Measurements from ENCODE around the gene F7. TPM values are rescaled to one million over a fixed set of nuclear protein-coding genes. Genes with fewer than 3 reads are reported as not detected.

The F7 gene
- total RNA-seq, 1 donor from 2014 or later, result 7.3 TPM

DNA sequence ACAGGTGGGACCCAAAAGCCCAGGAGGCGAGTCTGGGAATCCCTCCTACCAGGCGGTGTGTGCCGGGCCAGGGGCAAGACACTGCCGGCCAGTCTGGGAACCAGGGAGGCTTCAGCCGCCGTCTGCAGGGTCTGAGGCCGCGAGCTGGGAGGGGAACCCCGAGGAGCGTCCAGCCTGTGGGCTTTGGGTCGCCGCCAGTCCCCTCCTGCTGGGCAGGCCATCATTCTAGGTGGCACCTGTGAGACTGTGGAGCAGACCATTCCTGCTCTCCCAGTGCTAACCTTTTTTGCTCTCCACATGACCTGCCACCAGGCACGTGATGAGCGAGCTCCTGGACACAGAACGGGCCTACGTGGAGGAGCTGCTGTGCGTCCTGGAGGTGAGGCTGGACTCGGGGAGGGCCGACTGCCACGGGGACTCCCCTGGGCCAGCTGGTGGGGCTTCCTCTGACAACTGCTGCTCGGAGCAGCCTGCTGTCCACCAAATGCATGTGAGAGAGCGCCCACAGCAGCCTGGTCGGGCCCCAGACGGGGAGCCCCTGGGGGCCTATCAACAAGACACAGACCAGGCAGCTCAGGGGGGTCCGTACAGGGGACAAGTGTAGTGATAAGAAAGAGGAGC lies 24.6 kb upstream of the F7 start:
- H3K27ac Mint-ChIP-seq, result no peak overlapping the region
- no peaks in the 10 kb centered on the region for H3K9me3 Mint-ChIP-seq (ENCODE audit: low read depth)
- H3K4me3 Mint-ChIP-seq (ENCODE audit: low read depth), result no peak overlapping the region
- TF ChIP-seq, protein P1, sequence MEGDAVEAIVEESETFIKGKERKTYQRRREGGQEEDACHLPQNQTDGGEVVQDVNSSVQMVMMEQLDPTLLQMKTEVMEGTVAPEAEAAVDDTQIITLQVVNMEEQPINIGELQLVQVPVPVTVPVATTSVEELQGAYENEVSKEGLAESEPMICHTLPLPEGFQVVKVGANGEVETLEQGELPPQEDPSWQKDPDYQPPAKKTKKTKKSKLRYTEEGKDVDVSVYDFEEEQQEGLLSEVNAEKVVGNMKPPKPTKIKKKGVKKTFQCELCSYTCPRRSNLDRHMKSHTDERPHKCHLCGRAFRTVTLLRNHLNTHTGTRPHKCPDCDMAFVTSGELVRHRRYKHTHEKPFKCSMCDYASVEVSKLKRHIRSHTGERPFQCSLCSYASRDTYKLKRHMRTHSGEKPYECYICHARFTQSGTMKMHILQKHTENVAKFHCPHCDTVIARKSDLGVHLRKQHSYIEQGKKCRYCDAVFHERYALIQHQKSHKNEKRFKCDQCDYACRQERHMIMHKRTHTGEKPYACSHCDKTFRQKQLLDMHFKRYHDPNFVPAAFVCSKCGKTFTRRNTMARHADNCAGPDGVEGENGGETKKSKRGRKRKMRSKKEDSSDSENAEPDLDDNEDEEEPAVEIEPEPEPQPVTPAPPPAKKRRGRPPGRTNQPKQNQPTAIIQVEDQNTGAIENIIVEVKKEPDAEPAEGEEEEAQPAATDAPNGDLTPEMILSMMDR (IDR thresholded peaks at IDR 0.05; ENCODE audit: unreplicated experiment), result no peak
- no peaks in the 10 kb centered on the region for H3K4me1 Mint-ChIP-seq (ENCODE audit: low read depth)
- no peaks in the 10 kb centered on the region for H3K27me3 Mint-ChIP-seq
- DNase-seq (ENCODE audit: low spot score, unreplicated experiment), result no peak
- peaks cover 9% of the 10 kb centered on the region for H3K36me3 Mint-ChIP-seq (ENCODE audit: insufficient read depth)

DNA sequence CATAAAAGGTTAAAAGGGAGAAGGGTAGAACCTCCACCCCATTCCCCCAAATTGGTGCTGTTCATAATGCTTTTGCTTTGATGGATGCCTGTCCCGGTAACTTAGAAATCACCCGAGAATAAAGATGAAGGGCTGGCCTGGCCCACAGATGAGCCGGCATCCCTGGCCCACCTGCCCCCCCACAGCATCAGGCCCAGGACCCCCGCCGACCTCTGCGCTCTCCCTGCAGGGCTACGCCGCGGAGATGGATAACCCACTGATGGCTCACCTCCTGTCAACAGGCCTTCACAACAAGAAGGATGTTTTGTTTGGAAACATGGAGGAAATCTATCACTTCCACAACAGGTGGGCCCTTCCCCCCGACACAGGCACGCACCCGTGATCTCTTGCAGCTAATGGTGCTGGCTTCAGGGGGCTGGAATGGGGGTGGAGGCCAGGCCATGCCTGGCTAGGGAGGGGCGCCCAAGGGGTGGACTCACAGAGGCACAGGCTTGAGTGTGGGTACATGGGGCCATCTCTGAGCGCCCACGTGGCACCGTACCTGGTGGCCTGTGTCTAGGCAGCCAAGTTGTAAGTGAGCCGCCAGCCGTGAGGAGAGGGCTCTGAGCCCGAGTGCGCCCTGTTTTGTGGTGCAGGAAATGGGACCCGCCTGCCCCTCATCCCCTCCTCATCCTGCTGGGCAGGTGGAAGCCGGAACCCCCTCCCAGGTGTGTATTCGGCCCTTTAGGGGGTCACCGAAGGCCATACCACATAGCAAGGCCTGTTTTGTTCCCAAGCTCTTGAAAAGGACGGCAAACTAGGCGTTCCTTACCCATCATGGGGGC lies 23.2 kb upstream of the F7 start:
- H3K9me3 Mint-ChIP-seq (ENCODE audit: low read depth), result no peaks in the 10 kb centered on the region
- H3K27ac Mint-ChIP-seq, result no peak overlapping the region
- peaks cover 8% of the 10 kb centered on the region for H3K36me3 Mint-ChIP-seq (ENCODE audit: insufficient read depth)
- DNase-seq (ENCODE audit: low spot score, unreplicated experiment), result no peak
- no peaks in the 10 kb centered on the region for H3K4me1 Mint-ChIP-seq (ENCODE audit: low read depth)
- H3K27me3 Mint-ChIP-seq, result no peaks in the 10 kb centered on the region
- TF ChIP-seq, protein P1 (IDR thresholded peaks at IDR 0.05; ENCODE audit: unreplicated experiment), result no peak
- H3K4me3 Mint-ChIP-seq (ENCODE audit: low read depth), result no peak overlapping the region

DNA sequence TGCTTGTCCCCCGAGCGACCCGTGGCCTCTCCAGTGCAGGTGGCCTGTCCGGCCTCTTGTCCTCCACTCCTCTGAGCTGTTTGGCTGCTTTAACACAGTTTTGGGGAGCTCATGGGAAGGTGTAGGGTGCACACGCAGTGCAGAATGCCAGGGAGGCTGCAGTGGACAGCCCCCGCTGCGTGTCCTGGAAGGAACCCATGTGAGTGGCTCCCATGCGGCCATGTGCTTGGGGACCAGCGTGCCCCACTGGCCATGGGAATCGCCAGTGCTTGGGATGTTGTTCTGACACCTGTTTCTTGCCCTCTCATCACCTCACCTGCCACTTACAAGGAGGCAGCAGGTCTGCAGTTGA lies 22.6 kb upstream of the F7 start:
- H3K4me3 Mint-ChIP-seq (ENCODE audit: low read depth), result no peak overlapping the region
- H3K27ac Mint-ChIP-seq, result no peak overlapping the region
- TF ChIP-seq, protein P1 (IDR thresholded peaks at IDR 0.05; ENCODE audit: unreplicated experiment), result no peak
- H3K36me3 Mint-ChIP-seq (ENCODE audit: insufficient read depth), result peaks cover 5% of the 10 kb centered on the region
- DNase-seq (ENCODE audit: low spot score, unreplicated experiment), result no peak
- no peaks in the 10 kb centered on the region for H3K27me3 Mint-ChIP-seq
- no peaks in the 10 kb centered on the region for H3K9me3 Mint-ChIP-seq (ENCODE audit: low read depth)
- no peaks in the 10 kb centered on the region for H3K4me1 Mint-ChIP-seq (ENCODE audit: low read depth)

DNA sequence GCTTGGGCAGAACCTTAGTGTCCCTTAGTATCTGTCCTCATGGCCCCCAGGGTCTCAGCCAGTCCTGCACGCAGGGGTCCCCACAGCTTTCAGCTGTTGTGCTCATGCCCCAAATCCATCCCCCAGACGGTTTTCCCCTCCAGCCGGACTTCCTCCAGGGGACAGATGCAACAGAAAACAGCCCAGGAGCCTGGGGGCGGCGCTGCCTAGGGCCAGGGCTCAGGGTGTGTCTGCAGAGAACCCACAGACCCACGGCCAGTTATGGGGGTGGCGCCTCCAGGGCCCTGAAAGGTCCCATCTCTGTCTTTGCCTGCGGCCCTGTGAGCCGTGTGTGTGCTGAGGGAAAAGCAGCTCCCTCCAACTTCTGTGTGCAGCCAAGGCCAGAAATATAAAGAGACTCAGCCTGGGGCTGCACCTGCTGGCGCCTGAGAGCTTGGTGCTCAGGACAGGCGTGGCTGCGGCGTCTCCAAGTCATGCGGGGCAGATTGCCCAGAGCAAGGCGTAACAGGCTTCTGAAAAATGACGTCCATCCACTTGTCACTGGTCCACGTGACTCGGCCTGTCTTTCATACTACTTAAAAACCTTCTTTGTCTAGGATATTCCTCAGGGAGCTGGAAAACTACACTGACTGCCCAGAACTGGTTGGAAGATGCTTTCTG lies 22.1 kb upstream of the F7 start:
- DNase-seq (ENCODE audit: low spot score, unreplicated experiment), result no peak
- H3K4me3 Mint-ChIP-seq (ENCODE audit: low read depth), result no peak overlapping the region
- no peaks in the 10 kb centered on the region for H3K4me1 Mint-ChIP-seq (ENCODE audit: low read depth)
- H3K36me3 Mint-ChIP-seq (ENCODE audit: insufficient read depth), result peaks cover 6% of the 10 kb centered on the region
- peak overlapping the region; percentile 52 for H3K27ac Mint-ChIP-seq
- H3K9me3 Mint-ChIP-seq (ENCODE audit: low read depth), result no peaks in the 10 kb centered on the region
- H3K27me3 Mint-ChIP-seq, result no peaks in the 10 kb centered on the region
- TF ChIP-seq, protein P1 (IDR thresholded peaks at IDR 0.05; ENCODE audit: unreplicated experiment), result no peak

DNA sequence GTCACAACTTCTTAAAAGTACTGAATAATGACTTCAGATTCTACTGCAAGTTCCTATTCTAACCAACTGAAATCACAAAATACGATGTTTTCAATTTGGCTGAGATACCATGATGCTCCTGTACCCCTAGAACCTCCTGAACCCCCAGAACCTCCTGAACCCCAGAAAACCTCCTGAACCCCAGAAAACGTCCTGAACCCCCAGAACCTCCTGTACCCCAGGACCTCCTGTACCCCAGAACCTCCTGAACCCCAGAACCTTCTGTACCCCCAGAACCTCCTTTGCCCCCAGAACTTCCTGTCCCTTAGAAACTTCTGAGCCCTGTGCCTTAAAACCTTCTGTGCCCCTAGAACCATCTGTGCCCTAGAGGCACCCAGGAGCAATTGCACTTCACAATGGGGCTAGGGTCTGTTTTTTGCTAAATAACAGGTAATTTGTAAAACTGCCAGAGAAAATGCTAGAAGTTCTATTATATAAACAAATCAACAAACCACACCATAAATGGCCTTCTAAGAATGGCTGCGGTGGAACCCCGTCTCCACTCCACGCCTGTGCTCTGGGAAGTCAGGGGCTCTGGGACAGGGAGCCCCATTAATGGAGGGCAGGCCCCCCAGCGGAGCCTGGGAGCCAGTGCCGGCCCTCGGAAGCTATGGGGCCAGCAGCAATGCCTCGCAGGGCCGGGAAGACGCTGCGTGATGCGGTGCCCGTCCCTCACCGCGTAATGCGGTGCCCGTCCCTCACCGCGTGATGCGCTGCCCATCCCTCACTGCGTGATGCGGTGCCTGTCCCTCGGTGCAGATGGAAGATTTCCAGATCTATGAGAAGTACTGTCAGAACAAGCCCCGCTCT lies 21.3 kb upstream of the F7 start:
- H3K4me1 Mint-ChIP-seq (ENCODE audit: low read depth), result no peaks in the 10 kb centered on the region
- peaks cover 7% of the 10 kb centered on the region for H3K36me3 Mint-ChIP-seq (ENCODE audit: insufficient read depth)
- H3K9me3 Mint-ChIP-seq (ENCODE audit: low read depth), result no peaks in the 10 kb centered on the region
- no peak for DNase-seq (ENCODE audit: low spot score, unreplicated experiment)
- TF ChIP-seq, protein P1 (IDR thresholded peaks at IDR 0.05; ENCODE audit: unreplicated experiment), result peak; percentile 36
- no peak overlapping the region for H3K4me3 Mint-ChIP-seq (ENCODE audit: low read depth)
- no peaks in the 10 kb centered on the region for H3K27me3 Mint-ChIP-seq
- no peak overlapping the region for H3K27ac Mint-ChIP-seq

All from progenitor cell of endocrine pancreas (in vitro differentiated cells).